HL-60 (cell line): Measurements from ENCODE around the gene EPN2.

Source experiments
- TF ChIP-seq, protein P1 (sequence below): IDR thresholded peaks from one replicate; pipeline ENCODE4 v1.5.1; 2011; ENCODE audit warnings: low read length, control low read depth, inconsistent platforms; ENCODE audit not compliant: insufficient read depth
- TF ChIP-seq, protein P2 (sequence below): IDR thresholded peaks from 2 replicates; pipeline ENCODE4 v1.6.1; 2012; ENCODE audit warnings: low read depth; ENCODE audit not compliant: insufficient replicate concordance

DNA sequence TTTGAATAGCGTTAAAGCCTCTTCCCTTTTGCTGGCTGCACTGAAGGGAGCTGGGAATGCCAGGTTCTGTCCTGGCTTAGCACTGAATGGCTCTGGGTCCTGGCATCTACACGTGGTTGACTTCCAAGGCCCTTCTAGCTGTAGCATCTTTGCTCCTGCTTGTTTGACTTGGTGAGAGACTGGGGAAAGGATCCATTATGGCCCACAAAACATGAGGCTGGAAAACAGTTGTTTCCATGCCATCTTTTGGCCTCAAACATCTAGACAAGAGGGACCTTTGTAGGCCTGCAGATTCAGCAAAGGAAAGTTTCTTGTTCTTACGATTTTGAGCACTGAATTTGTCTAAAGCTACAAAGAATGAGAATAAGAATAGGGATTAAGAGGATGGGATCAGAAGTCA is 32.5 kb downstream of the EPN2 start:
- TF ChIP-seq, protein P1, sequence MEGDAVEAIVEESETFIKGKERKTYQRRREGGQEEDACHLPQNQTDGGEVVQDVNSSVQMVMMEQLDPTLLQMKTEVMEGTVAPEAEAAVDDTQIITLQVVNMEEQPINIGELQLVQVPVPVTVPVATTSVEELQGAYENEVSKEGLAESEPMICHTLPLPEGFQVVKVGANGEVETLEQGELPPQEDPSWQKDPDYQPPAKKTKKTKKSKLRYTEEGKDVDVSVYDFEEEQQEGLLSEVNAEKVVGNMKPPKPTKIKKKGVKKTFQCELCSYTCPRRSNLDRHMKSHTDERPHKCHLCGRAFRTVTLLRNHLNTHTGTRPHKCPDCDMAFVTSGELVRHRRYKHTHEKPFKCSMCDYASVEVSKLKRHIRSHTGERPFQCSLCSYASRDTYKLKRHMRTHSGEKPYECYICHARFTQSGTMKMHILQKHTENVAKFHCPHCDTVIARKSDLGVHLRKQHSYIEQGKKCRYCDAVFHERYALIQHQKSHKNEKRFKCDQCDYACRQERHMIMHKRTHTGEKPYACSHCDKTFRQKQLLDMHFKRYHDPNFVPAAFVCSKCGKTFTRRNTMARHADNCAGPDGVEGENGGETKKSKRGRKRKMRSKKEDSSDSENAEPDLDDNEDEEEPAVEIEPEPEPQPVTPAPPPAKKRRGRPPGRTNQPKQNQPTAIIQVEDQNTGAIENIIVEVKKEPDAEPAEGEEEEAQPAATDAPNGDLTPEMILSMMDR: no peak
- TF ChIP-seq, protein P2, sequence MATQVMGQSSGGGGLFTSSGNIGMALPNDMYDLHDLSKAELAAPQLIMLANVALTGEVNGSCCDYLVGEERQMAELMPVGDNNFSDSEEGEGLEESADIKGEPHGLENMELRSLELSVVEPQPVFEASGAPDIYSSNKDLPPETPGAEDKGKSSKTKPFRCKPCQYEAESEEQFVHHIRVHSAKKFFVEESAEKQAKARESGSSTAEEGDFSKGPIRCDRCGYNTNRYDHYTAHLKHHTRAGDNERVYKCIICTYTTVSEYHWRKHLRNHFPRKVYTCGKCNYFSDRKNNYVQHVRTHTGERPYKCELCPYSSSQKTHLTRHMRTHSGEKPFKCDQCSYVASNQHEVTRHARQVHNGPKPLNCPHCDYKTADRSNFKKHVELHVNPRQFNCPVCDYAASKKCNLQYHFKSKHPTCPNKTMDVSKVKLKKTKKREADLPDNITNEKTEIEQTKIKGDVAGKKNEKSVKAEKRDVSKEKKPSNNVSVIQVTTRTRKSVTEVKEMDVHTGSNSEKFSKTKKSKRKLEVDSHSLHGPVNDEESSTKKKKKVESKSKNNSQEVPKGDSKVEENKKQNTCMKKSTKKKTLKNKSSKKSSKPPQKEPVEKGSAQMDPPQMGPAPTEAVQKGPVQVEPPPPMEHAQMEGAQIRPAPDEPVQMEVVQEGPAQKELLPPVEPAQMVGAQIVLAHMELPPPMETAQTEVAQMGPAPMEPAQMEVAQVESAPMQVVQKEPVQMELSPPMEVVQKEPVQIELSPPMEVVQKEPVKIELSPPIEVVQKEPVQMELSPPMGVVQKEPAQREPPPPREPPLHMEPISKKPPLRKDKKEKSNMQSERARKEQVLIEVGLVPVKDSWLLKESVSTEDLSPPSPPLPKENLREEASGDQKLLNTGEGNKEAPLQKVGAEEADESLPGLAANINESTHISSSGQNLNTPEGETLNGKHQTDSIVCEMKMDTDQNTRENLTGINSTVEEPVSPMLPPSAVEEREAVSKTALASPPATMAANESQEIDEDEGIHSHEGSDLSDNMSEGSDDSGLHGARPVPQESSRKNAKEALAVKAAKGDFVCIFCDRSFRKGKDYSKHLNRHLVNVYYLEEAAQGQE: no peak
